Chondrocyte (in vitro differentiated cells): ENCODE results near the gene KIF6. TPM values are rescaled to one million over a fixed set of nuclear protein-coding genes. Genes with fewer than 3 reads are reported as not detected.
A peak's percentile ranks its signal among the peaks of the same experiment; 100 is the strongest.

ENCODE experiments used
- DNase-seq: peaks from one replicate; pipeline ENCODE4 v3.0.0; 2021; ENCODE audit warnings: mixed read lengths, low spot score
- H3K27ac Mint-ChIP-seq: one replicate; pipeline ENCODE4 v1.8.0; 2021; ENCODE audit warnings: mild to moderate bottlenecking, moderate library complexity, mixed read lengths; ENCODE audit not compliant: unreplicated experiment
- H3K27me3 Mint-ChIP-seq: 2 replicates; pipeline ENCODE4 v1.8.0; 2021; ENCODE audit warnings: low read depth, mixed read lengths
- H3K36me3 Mint-ChIP-seq: 2 replicates; pipeline ENCODE4 v1.8.0; 2021; ENCODE audit warnings: low read depth, mixed read lengths
- H3K4me1 Mint-ChIP-seq: 2 replicates; pipeline ENCODE4 v1.8.0; 2021; ENCODE audit warnings: low read depth, mild to moderate bottlenecking, mixed read lengths
- H3K4me3 Mint-ChIP-seq: one replicate; pipeline ENCODE4 v1.8.0; 2021; ENCODE audit warnings: mild to moderate bottlenecking, moderate library complexity, mixed read lengths; ENCODE audit not compliant: unreplicated experiment
- H3K9me3 Mint-ChIP-seq: 2 replicates; pipeline ENCODE4 v1.8.0; 2021; ENCODE audit warnings: low read depth, mixed read lengths
- CTCF ChIP-seq: fragments of 200-600 bp; sonication (generic); IDR thresholded peaks from 2 replicates; pipeline ENCODE4 v1.5.0; 2021; ENCODE audit warnings: antibody characterized with exemption, mild to moderate bottlenecking, moderate library complexity
- total RNA-seq: library from RNA; stranded (reverse); gene quantifications from 3 replicates; pipeline ENCODE4 v1.2.1, GENCODE V29; 2021

The KIF6 gene
- total RNA-seq, 1 donor from 2014 or later = 0.62 TPM

- peaks cover 50% of the 10 kb centered on the region for H3K4me1 Mint-ChIP-seq
- TF ChIP-seq CTCF = no peak
- no peaks in the 10 kb centered on the region for H3K36me3 Mint-ChIP-seq
- H3K4me3 Mint-ChIP-seq = no peak overlapping the region
- peaks cover 22% of the 10 kb centered on the region for H3K9me3 Mint-ChIP-seq
- H3K27me3 Mint-ChIP-seq = no peaks in the 10 kb centered on the region
- H3K27ac Mint-ChIP-seq = no peak overlapping the region
- no peak for DNase-seq
These were observed 346.2 kb downstream of the KIF6 start for GRCh38 chr6:39378960-39379425.

- Mint-ChIP-seq H3K36me3 (no peaks in the 10 kb centered on the region), H3K9me3 (peaks cover 17% of the 10 kb centered on the region), H3K4me3 (no peak overlapping the region), H3K27me3 (no peaks in the 10 kb centered on the region), H3K4me1 (peaks cover 48% of the 10 kb centered on the region), H3K27ac (no peak overlapping the region)
- no peak for DNase-seq
- no peak for TF ChIP-seq CTCF
These were observed 346.8 kb downstream of the KIF6 start for GRCh38 chr6:39378175-39378959.

GRCh38 chr6:39377539-39377950, 347.7 kb downstream of the KIF6 start:
- peaks cover 40% of the 10 kb centered on the region for H3K4me1 Mint-ChIP-seq
- no peak overlapping the region for H3K4me3 Mint-ChIP-seq
- no peaks in the 10 kb centered on the region for H3K36me3 Mint-ChIP-seq
- no peaks in the 10 kb centered on the region for H3K27me3 Mint-ChIP-seq
- peaks cover 10% of the 10 kb centered on the region for H3K9me3 Mint-ChIP-seq
- peak overlapping the region; percentile 42 for H3K27ac Mint-ChIP-seq
- TF ChIP-seq CTCF = peak; percentile 91
- DNase-seq = no peak

GRCh38 chr6:39375405-39375804, 349.8 kb downstream of the KIF6 start:
- H3K4me1 Mint-ChIP-seq = peaks cover 38% of the 10 kb centered on the region
- no peak for TF ChIP-seq CTCF
- H3K9me3 Mint-ChIP-seq = peaks cover 3% of the 10 kb centered on the region
- no peak for DNase-seq
- H3K27ac Mint-ChIP-seq = no peak overlapping the region
- no peaks in the 10 kb centered on the region for H3K36me3 Mint-ChIP-seq
- H3K4me3 Mint-ChIP-seq = no peak overlapping the region
- no peaks in the 10 kb centered on the region for H3K27me3 Mint-ChIP-seq

- DNase-seq = no peak
- no peaks in the 10 kb centered on the region for H3K36me3 Mint-ChIP-seq
- H3K9me3 Mint-ChIP-seq = no peaks in the 10 kb centered on the region
- H3K4me1 Mint-ChIP-seq = peaks cover 34% of the 10 kb centered on the region
- peak overlapping the region; percentile 57 for H3K27ac Mint-ChIP-seq
- H3K27me3 Mint-ChIP-seq = no peaks in the 10 kb centered on the region
- H3K4me3 Mint-ChIP-seq = no peak overlapping the region
- peak; percentile 36 for TF ChIP-seq CTCF
These were observed 354.8 kb downstream of the KIF6 start for GRCh38 chr6:39370390-39370789.
